GM12878 (cell line): Measurements from ENCODE around the gene SUFU. TPM values are rescaled to one million over a fixed set of nuclear protein-coding genes. Genes with fewer than 3 reads are reported as not detected.

Experiments used
- ATAC-seq: fragments of 200-7000 bp; cut with Tn5 transposase; 3 replicates; pipeline ENCODE4 v1.9.1; 2020; ENCODE audit warnings: mild to moderate bottlenecking, moderate library complexity
- BruUV-seq: library from RNA; stranded (reverse); fragments of 400-500 nt; replicated peaks from 2 replicates; lab custom pipeline; 2021; lab: Mats Ljungman, UMichigan
- CTCF ChIA-PET: fragments of 300-600 bp; sonication (Branson Sonifier 250); formaldehyde crosslinking; extraction: SDS; loops from one replicate; lab custom pipeline; 2021; ENCODE audit warnings: inconsistent platforms; lab: Yijun Ruan, JAX
- POLR2A ChIA-PET: fragments of 350-600 bp; formaldehyde crosslinking; extraction: SDS; loops from one replicate; lab custom pipeline; 2021; ENCODE audit warnings: inconsistent platforms; lab: Charles Lee
- RAD21 ChIA-PET: fragments of 300-600 bp; sonication (Branson Sonifier 250); formaldehyde crosslinking; loops from one replicate; lab custom pipeline; 2023; ENCODE audit warnings: antibody characterized with exemption; ENCODE audit not compliant: unreplicated experiment; lab: Charles Lee
- SMC1A ChIA-PET: fragments of 300-600 bp; sonication (Branson Sonifier 250); formaldehyde crosslinking; loops from one replicate; lab custom pipeline; 2023; ENCODE audit not compliant: unreplicated experiment, uncharacterized antibody; lab: Charles Lee
- DNase-seq: peaks from one replicate; pipeline ENCODE4 v3.0.0-alpha.2; 2011; ENCODE audit warnings: low read depth, low spot score
- FAIRE-seq: peaks from 3 replicates; lab custom pipeline; 2011; peaks lifted over from hg19 to GRCh38; lab: Jason Lieb, UNC
- H2AFZ ChIP-seq: 2 replicates; pipeline ENCODE4 v1.6.0; 2011; ENCODE audit warnings: low read depth, low read length, control low read depth; ENCODE audit not compliant: control insufficient read depth
- H3K27ac ChIP-seq: 2 replicates; pipeline ENCODE4 v1.5.1; 2011; ENCODE audit warnings: control low read depth; ENCODE audit not compliant: control insufficient read depth, insufficient read depth
- H3K27me3 ChIP-seq, 2 experiments: replicated peaks in 1 of 2; 2 replicates each; pipeline versions ENCODE4 v1.6.0 to v1.6.1; 2011; ENCODE audit warnings: low read length in 1 of 2; ENCODE audit not compliant: control insufficient read depth in 2 of 2, insufficient read depth in 2 of 2
- H3K36me3 ChIP-seq, 2 experiments: 2 replicates each; pipeline ENCODE4 v1.5.1; 2011; ENCODE audit warnings: low read length in 1 of 2; ENCODE audit not compliant: control insufficient read depth in 2 of 2, insufficient read depth in 2 of 2
- H3K4me1 ChIP-seq: 2 replicates; pipeline ENCODE4 v1.6.1; 2011; ENCODE audit warnings: mild to moderate bottlenecking, low read length, moderate library complexity, mixed read lengths; ENCODE audit not compliant: control insufficient read depth, insufficient read depth
- H3K4me2 ChIP-seq: 2 replicates; pipeline ENCODE4 v1.6.0; 2011; ENCODE audit warnings: control low read depth; ENCODE audit not compliant: control insufficient read depth, insufficient read depth
- H3K4me3 ChIP-seq: fragments of 200-600 bp; sonication (generic); 2 replicates; pipeline ENCODE4 v1.5.1; 2016
- H3K79me2 ChIP-seq: 2 replicates; pipeline ENCODE4 v1.6.0; 2011; ENCODE audit warnings: low read length; ENCODE audit not compliant: control insufficient read depth, insufficient read depth
- H3K9ac ChIP-seq: 2 replicates; pipeline ENCODE4 v1.8.0; 2011; ENCODE audit warnings: low read length, control low read depth, mixed read lengths; ENCODE audit not compliant: control insufficient read depth, insufficient read depth
- H3K9me3 ChIP-seq: replicated peaks from 3 replicates; pipeline ENCODE4 v1.5.1; 2011; ENCODE audit warnings: mild to moderate bottlenecking, low read length; ENCODE audit not compliant: control insufficient read depth, insufficient read depth
- H4K20me1 ChIP-seq: 2 replicates; pipeline ENCODE4 v1.6.0; 2011; ENCODE audit not compliant: control insufficient read depth, insufficient read depth
- ATF7 ChIP-seq: fragments of 450-650 bp; IDR thresholded peaks from 2 replicates; pipeline ENCODE4 v1.6.1; 2016; ENCODE audit warnings: low read depth, mild to moderate bottlenecking
- CBFB ChIP-seq: IDR thresholded peaks from 2 replicates; pipeline ENCODE4 v1.6.1; 2016; ENCODE audit warnings: antibody characterized with exemption, low read depth
- CHD2 ChIP-seq: IDR thresholded peaks from 2 replicates; pipeline ENCODE4 v1.6.1; 2011; ENCODE audit warnings: low read depth, low read length, improper control_type of control experiment, borderline replicate concordance
- GATAD2B ChIP-seq: fragments of 450-650 bp; conservative IDR thresholded peaks from 2 replicates; pipeline ENCODE4 v1.6.1; 2017; ENCODE audit warnings: low read depth, mild to moderate bottlenecking, moderate library complexity
- IKZF2 ChIP-seq, 2 experiments: fragments of 450-650 bp; IDR thresholded peaks; 2 replicates each; pipeline ENCODE4 v1.6.1; 2017; ENCODE audit warnings: mild to moderate bottlenecking in 2 of 2, moderate library complexity in 2 of 2
- IRF4 ChIP-seq: IDR thresholded peaks from 2 replicates; pipeline ENCODE4 v1.6.1; 2011; ENCODE audit warnings: low read depth, low read length
- MTA3 ChIP-seq: IDR thresholded peaks from 2 replicates; pipeline ENCODE4 v1.6.1; 2012; ENCODE audit warnings: low read length, inconsistent platforms, borderline replicate concordance
- MYC ChIP-seq: IDR thresholded peaks from 2 replicates; pipeline ENCODE4 v1.6.1; 2011; ENCODE audit warnings: mild to moderate bottlenecking, low read length, moderate library complexity, inconsistent platforms; ENCODE audit not compliant: insufficient read depth, insufficient replicate concordance, insufficient read length, severe bottlenecking
- NR2C1 ChIP-seq: fragments of 450-650 bp; IDR thresholded peaks from 2 replicates; pipeline ENCODE4 v1.6.1; 2017; ENCODE audit warnings: antibody characterized with exemption, mild to moderate bottlenecking, moderate library complexity
- SREBF1 ChIP-seq: IDR thresholded peaks from 2 replicates; pipeline ENCODE4 v1.6.1; 2012; ENCODE audit warnings: mild to moderate bottlenecking, low read length
- SUZ12 ChIP-seq: fragments of 200-600 bp; sonication (generic); IDR thresholded peaks from one replicate; pipeline ENCODE4 v1.6.1; 2018; ENCODE audit warnings: antibody characterized with exemption, mild to moderate bottlenecking; ENCODE audit not compliant: unreplicated experiment
- ZBTB40 ChIP-seq: fragments of 450-650 bp; IDR thresholded peaks from 2 replicates; pipeline ENCODE4 v1.6.1; 2016; ENCODE audit warnings: mild to moderate bottlenecking, moderate library complexity, borderline replicate concordance
- ZNF687 ChIP-seq: fragments of 450-650 bp; IDR thresholded peaks from 2 replicates; pipeline ENCODE4 v1.6.1; 2017; ENCODE audit warnings: mild to moderate bottlenecking, moderate library complexity
- WGBS: methylation state at CpG from one replicate; pipeline ENCODE4 v1.1.6; 2016; ENCODE audit warnings: low lambda C conversion rate; ENCODE audit not compliant: insufficient replicate concordance, insufficient coverage; ENCODE audit errors: missing lambda C conversion rate; 5-methylcytosine and 5-hydroxymethylcytosine counted together
- in situ Hi-C: fragments of 300-500 bp; cut with MboI; formaldehyde crosslinking; loops from 9 replicates; pipeline ENCODE4 v1.14.3; 2018; ENCODE audit warnings: mixed read lengths
- intact Hi-C: fragments of 100-400 bp; cut with micrococcal nuclease; formaldehyde crosslinking; loops from one replicate; pipeline ENCODE4 v1.14.2; 2022; ENCODE audit not compliant: unreplicated experiment
- polyA plus RNA-seq, 11 experiments: library from polyadenylated mRNA; depleted of rRNA in 4 of 11; unstranded in 6 of 11; stranded (reverse) in 5 of 11; fragments of >200 nt; fragmentation: Nextera tagmentation in 4 of 11; fragmentation: Illumina TruSeq in 1 of 11; extraction: Ambion mirVana in 4 of 11; extraction: Trizol in 1 of 11; gene quantifications; 1 replicate in 1 of 11; 2 replicates in 10 of 11; pipeline versions ENCODE4 v1.2.1 to v1.2.3, GENCODE V29; 2011 to 2016; ENCODE audit warnings: inconsistent platforms in 2 of 11, missing spikeins in 2 of 11, low read depth in 1 of 11
- total RNA-seq, 4 experiments: library from RNA; depleted of rRNA in 3 of 4; stranded (reverse); fragments of >200 nt in 3 of 4; fragmentation: Illumina TruSeq in 1 of 4; extraction: Trizol in 1 of 4; gene quantifications; 2 replicates each; pipeline versions ENCODE4 v1.2.1 to v1.2.3, GENCODE V29; 2013 to 2021

Gene SUFU
- total and polyA plus RNA-seq, 10 of the 15 experiments (the other 5 are each of a cell fraction or from before 2014, with no cell fraction given), result 0.68 to 7.7 (median 2.4) TPM

GRCh38 chr10:102578782-102579181, 75.0 kb downstream of the SUFU start (continued):
- TF ChIP-seq ZBTB40 (no peak), SREBF1 (no peak), NR2C1 (no peak), IRF4 (no peak), MTA3 (no peak)

GRCh38 chr10:102579328-102579727, 75.6 kb downstream of the SUFU start:
- RAD21 ChIA-PET, result interaction anchor here (0.8 to 7.0 kb wide), 4 partner anchors 75 to 344 kb away, joined by 3 to 206 read pairs (median 5); partner anchors contain the start of genes ACTR1A and SUFU
- no peak for DNase-seq
- 58% methylated on average over 7 of the region's 7 CpGs for WGBS
- Histone ChIP-seq H3K4me3 (no peak overlapping the region), H3K27ac (no peak overlapping the region), H3K79me2 (no peaks in the 10 kb centered on the region), H3K9ac (no peak overlapping the region), H3K4me1 (no peaks in the 10 kb centered on the region), H4K20me1 (no peaks in the 10 kb centered on the region), H3K4me2 (no peak overlapping the region), H2AFZ (no peak overlapping the region), H3K27me3 (no peaks in the 10 kb centered on the region), H3K36me3 (no peaks in the 10 kb centered on the region), H3K9me3 (no peaks in the 10 kb centered on the region)
- BruUV-seq, result no TSS peak
- intact Hi-C loops (no loop called here), in situ Hi-C loops (no loop called here)
- no peak for FAIRE-seq
- CTCF ChIA-PET, result interaction anchor here (1.5 to 8.9 kb wide), 4 partner anchors 15 to 100 kb away, joined by 4 to 325 read pairs (median 24); partner anchors contain the start of genes ACTR1A and SUFU
- SMC1A ChIA-PET, result interaction anchor here (0.7 to 4.4 kb wide), 6 partner anchors 68 to 263 kb away, joined by 3 to 32 read pairs (median 4); partner anchors contain the start of genes ACTR1A and SUFU
- POLR2A ChIA-PET, result interaction anchor here (0.6 to 0.7 kb wide), 2 partner anchors 14 to 321 kb away, joined by 3 to 4 read pairs; no protein-coding TSS in a partner anchor
- ATAC-seq, result no peak
- no peak for TF ChIP-seq ZNF687
- no peak for TF ChIP-seq ATF7
- no peak for TF ChIP-seq SUZ12
- no peak for TF ChIP-seq CBFB
- no peak for TF ChIP-seq CHD2
- TF ChIP-seq IKZF2 (IDR thresholded peaks at IDR 0.05), result no peak
- no peak for TF ChIP-seq MYC
- TF ChIP-seq GATAD2B, result no peak
